Activated CD4-positive, alpha-beta T cell treated with anti-CD3 and anti-CD28 coated beads, Interleukin-2, amount 50 U/mL, for 4 hours (primary cell): ENCODE measurements around the gene ADAM12.

Experiments used
- DNase-seq, 2 experiments: peaks; one replicate each; pipeline ENCODE4 v3.0.0-alpha.2; 2020

ADAM12 gene

GRCh38 chr10:126133082-126133620, 255.1 kb downstream of the ADAM12 start:
- DNase-seq = no peak

DNA sequence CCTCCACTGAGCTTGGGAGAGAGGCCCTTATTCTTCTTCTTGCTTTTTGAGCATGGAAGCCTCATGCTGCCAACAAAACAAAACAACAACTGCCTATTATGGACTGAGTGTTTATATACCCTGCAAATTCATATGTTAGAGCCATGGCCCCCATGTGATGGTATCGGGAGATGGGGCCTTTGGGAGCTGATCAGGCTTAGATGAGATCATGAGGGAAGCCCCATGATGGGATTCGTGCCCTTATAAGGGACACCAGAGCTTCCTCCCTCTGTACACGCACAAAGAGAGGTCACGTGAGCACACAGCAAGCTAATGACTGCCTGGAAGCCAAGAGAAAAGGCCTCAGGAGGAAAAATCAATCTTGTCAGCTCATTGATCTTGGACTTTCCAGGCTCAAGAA, 256.9 kb downstream of the ADAM12 start:
- DNase-seq = no peak

DNA sequence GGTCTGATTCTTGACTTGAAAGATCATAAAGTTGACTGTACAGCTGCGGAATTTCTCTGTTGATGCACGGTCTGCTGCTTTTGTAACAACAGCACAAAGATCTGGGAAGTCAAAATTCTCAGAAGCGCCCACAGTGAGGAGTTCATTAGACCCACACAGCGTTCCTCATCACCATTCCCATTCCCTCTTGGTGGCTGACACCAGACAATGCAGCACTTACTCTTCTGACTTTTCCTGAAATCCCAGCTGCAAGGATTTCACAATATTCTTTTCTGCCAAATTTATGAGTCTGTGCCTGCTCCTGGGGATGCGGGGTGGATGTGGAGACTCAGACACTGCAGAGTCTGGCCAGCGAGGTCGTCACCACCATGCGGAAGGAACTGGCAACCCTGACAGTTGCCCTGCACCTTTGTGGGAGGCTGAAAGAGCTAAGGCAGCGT, 258.0 kb downstream of the ADAM12 start:
- DNase-seq = no peak

DNA sequence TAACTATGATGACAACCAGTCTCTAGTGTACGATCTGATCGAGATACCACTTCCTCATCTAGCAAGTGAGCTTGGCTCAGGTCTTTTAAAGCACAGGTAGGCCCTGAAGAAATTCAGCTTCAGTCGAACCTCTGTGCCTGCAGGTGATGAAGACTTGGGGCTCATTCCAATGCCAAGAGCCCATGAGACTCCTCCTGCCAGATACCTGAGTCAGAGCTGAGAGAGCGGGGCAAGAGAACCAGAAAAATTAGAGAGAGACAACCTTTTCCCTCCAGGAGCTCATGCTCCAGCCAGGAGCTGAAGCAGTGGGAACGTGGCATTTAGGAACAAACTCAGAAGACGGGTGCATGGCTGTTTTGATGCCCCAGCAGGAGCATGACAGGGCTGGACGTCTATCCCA, 259.3 kb downstream of the ADAM12 start:
- no peak for DNase-seq

DNA sequence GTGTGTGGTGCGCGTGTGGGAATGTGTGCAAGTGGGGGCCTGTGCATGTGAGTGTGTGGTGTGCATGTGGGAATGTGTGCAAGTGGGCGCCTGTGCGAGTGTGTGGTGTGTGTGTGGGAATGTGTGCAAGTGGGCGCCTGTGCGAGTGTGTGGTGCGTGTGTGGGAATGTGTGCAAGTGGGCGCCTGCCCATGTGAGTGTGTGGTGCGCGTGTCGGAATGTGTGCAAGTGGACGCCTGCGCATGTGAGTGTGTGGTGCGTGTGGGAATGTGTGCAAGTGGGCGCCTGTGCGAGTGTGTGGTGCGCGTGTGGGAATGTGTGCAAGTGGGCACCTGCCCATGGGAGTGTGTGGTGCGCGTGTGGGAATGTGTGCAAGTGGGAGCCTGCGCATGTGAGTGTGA, 259.7 kb downstream of the ADAM12 start:
- DNase-seq = no peak

GRCh38 chr10:126127481-126128029, 260.7 kb downstream of the ADAM12 start:
- no peak for DNase-seq

- DNase-seq = no peak
These were observed 261.4 kb downstream of the ADAM12 start for GRCh38 chr10:126126866-126127265.

DNA sequence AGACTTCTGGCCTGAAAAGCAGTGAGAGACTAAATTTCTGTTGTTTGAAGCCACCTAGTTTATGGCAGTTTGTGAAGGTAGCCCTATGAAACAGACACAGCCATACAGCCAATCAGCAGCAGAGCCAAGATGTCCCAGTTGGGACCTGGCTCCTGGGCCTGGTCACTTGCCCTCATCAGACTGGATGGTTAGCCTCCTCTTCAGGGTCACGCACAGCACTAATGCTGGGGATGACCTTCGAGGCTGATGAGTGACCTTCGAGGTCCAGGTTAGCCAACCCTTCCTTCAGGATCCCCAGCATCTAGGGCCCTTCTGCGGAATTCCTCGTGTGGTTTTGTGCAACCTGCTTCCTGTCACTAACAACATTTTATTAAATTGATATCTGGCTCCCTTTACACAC, 262.3 kb downstream of the ADAM12 start:
- no peak for DNase-seq

- DNase-seq = no peak
These were observed 263.5 kb downstream of the ADAM12 start for GRCh38 chr10:126124668-126125349.

DNA sequence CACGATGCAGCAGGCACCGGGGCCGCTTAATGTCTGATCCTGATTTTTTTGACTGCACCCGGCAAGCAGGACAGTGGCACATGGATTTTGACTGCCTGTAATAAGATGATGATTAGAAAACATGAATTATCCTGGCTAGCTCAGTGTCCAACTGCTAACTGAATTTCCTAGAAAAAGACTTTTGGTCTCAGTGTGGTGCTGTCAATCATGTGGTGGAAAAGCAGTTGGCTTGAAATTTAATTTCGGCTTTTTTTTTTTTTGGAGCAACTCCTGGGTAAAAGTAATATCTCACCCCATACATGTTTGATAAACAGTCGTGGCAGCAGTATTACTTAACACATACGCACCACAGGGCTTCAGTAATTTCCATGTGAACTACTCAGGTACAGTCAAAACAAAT, 264.2 kb downstream of the ADAM12 start:
- no peak for DNase-seq

DNA sequence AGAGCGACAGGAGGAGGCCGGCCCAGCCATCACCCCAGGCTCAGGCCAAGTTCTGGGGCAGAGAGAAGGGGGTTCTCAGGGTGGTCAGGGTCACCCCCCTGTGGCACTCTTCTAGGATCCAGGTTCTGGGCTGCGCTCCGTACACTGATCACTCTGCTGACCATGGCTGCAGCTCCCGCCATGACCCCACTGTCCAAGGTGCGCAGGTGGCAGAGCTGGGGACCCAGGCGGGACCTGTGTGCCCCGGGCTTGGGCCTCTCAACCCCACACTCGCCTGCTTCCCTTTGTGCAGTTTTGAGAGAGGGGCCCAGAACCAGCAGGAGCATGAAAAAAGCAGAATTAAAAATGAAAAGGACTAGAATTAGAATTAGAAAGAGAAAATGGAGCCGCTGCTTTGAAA, 264.8 kb downstream of the ADAM12 start:
- no peak for DNase-seq

- DNase-seq = no peak
These were observed 265.4 kb downstream of the ADAM12 start for GRCh38 chr10:126122881-126123280.

DNA sequence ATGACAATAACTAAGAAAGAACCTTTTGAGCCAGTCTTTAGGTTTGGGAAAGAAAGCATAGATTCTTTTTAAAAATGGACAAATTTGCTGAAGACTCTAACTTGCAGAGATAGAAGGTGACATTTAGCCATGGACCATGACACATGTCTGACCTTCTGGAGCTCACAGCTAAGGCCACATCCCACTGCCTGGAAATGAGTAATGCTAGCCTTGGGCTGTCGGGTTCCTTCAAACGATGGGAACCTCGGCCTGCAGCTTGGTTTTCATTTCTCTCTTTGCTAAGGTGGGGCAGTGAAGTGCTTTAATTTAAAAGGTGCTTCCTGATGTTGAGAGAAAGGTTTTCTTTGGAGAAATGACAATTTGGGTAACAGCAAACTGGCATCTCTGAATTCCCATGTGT, 268.7 kb downstream of the ADAM12 start:
- DNase-seq = no peak

GRCh38 chr10:126118476-126118875, 269.8 kb downstream of the ADAM12 start:
- DNase-seq = no peak

DNA sequence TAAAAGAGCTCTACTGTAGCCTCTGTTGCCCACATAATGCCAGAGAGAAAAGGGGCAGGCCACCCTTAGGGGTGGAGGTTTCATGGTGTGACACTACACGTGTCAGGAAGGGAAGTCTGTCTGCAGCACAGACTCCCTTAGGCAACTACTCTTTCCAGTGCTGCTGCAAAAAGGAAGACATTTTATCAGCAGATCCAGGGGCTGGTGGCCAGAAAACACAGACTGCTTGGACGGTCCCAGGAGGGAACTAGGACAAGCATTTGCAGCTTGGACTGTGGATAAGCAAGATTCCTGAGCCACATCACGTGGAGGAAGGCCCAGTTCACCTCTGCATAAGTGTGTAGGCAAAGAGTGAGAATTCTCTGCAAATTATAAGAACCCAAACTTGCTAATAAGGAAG, 271.1 kb downstream of the ADAM12 start:
- no peak for DNase-seq

- DNase-seq = no peak
These were observed 272.4 kb downstream of the ADAM12 start for GRCh38 chr10:126115886-126116285.

- DNase-seq = no peak
These were observed 273.3 kb downstream of the ADAM12 start for GRCh38 chr10:126114884-126115555.

- DNase-seq = no peak
These were observed 276.8 kb downstream of the ADAM12 start for GRCh38 chr10:126111516-126111915.

GRCh38 chr10:126110489-126111180, 277.6 kb downstream of the ADAM12 start:
- no peak for DNase-seq

- DNase-seq = no peak
These were observed 278.4 kb downstream of the ADAM12 start for GRCh38 chr10:126109893-126110292.

- DNase-seq = no peak
These were observed 279.6 kb downstream of the ADAM12 start for GRCh38 chr10:126108693-126109092.

GRCh38 chr10:126104767-126105166, 283.5 kb downstream of the ADAM12 start:
- no peak for DNase-seq

DNA sequence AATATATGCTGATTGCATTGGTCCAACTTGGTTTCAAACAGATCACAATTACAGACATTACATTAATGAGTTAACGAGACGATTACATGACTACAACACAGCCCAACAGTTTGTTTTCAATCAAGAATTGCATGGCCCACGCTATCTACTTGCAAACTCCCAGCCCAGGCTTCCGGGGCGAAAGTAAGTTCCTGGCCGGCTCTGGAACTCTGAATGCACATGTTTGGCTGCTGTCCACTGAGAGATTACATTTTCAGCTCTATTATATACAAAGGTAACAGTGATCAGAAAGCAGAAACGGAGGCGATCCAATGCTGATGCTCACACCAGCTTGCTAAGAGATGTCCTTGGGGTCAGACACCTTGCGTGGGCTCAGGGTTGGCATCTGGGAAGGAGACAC, 285.6 kb downstream of the ADAM12 start:
- DNase-seq = no peak

GRCh38 chr10:126101736-126102135, 286.5 kb downstream of the ADAM12 start:
- no peak for DNase-seq
